Skeletal muscle satellite cell (primary cell): Measurements from ENCODE around the gene CNFN. TPM values are rescaled to one million over a fixed set of nuclear protein-coding genes. Genes with fewer than 3 reads are reported as not detected.

Experiments used
- H3K27me3 ChIP-seq: 2 replicates; pipeline ENCODE4 v1.7.0; 2013; ENCODE audit warnings: low read length; ENCODE audit not compliant: control insufficient read depth, insufficient read depth
- H3K36me3 ChIP-seq: 2 replicates; pipeline ENCODE4 v1.7.0; 2013; ENCODE audit warnings: mild to moderate bottlenecking, control low read depth, low read length; ENCODE audit not compliant: insufficient read depth
- H3K4me1 ChIP-seq: 2 replicates; pipeline ENCODE4 v1.7.0; 2013; ENCODE audit warnings: low read length; ENCODE audit not compliant: control insufficient read depth, insufficient read depth
- H3K4me2 ChIP-seq: 2 replicates; pipeline ENCODE4 v1.7.0; 2013; ENCODE audit warnings: mild to moderate bottlenecking, low read length
- H3K4me3 ChIP-seq: 2 replicates; pipeline ENCODE4 v1.7.0; 2013; ENCODE audit warnings: low read length
- H3K9ac ChIP-seq: 2 replicates; pipeline ENCODE4 v1.7.0; 2013; ENCODE audit warnings: mild to moderate bottlenecking, low read depth, low read length, moderate library complexity
- H3K9me3 ChIP-seq: replicated peaks from 2 replicates; pipeline ENCODE4 v1.7.0; 2013; ENCODE audit warnings: mild to moderate bottlenecking, control low read depth, low read length
- total RNA-seq: library from RNA; depleted of rRNA; stranded (reverse); fragments of >200 nt; gene quantifications from 2 replicates; pipeline ENCODE4 v1.2.3, GENCODE V29; 2012; rRNA removed

Gene CNFN, protein sequence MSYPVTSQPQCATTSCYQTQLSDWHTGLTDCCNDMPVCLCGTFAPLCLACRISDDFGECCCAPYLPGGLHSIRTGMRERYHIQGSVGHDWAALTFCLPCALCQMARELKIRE
- not detected in 2 replicates for total RNA-seq

DNA sequence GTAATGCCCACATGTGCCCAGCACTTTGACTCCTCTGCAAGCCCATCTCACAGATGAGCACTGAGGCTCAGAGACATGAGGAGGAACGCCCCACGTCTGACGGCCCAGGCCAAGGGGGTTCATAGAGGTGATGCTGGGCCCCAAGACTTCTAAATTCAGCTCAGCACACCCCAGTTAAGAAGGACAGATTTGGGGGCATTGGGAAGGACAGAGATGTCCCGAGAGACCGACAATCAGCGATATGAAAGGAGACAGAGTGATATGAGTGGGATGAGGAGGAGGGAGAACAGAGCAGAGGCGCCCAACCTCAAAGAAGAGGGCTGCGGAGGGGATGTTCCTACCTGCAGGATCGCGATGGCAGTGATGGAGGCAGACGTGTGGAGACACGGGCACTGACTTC, at the start of gene CNFN:
CNFN (minus strand) TSS at position 399 of the 400 bp plus-strand sequence. CDS start 1,260 bp downstream, outside the sequence.
- H3K9me3 ChIP-seq, result no peaks in the 10 kb centered on the region
- no peak within 1 kb of the TSS for H3K4me3 ChIP-seq
- H3K36me3 ChIP-seq, result no peaks in the 10 kb centered on the region
- peaks cover 40% of the 10 kb centered on the region for H3K27me3 ChIP-seq
- H3K9ac ChIP-seq, result no peak within 1 kb of the TSS
- peaks cover 7% of the 10 kb centered on the region for H3K4me1 ChIP-seq
- H3K4me2 ChIP-seq, result no peak within 1 kb of the TSS

DNA sequence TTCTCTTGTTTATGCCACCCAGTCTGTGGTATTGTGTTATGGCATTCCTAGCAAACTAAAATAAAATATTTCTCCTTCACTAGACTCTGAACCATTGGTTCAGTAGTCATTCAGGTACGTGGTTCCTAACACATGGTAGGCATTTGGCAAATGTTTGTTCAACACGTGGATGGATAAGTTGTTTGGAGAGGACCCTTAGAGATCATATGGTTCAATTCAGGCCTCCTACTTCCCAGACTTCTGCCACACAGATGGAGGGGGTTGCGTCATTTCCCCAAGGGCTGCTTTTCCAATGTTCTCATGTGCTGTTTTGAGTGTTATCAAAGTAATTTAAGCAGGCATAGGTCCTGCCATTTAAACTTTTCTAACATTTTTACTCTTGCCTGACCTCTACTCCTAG, 45.9 kb upstream of the CNFN start:
- Histone ChIP-seq H3K4me2 (no peak overlapping the region), H3K9ac (no peak overlapping the region), H3K27me3 (peaks cover 6% of the 10 kb centered on the region), H3K36me3 (no peaks in the 10 kb centered on the region), H3K4me1 (peaks cover 4% of the 10 kb centered on the region), H3K4me3 (no peak overlapping the region), H3K9me3 (no peaks in the 10 kb centered on the region)

DNA sequence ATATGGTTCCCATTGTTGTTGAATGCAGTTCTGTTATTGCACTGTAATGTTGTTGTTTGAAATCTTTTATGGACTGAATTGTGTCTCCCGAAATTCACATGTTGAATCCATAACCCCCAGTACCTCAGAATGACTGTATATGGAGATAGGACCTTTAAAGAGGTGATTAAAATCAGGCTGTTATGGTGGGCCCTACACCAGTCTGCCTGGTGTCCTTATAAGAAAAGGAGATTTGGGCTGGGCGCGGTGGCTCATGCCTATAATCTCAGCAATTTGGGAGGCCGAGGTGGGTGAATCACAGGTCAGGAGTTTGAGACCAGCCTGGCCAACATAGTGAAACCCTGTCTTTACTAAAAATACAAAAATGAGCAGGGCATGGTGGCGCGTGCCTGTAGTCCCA, 45.2 kb upstream of the CNFN start:
- Histone ChIP-seq H3K4me2 (no peak overlapping the region), H3K36me3 (no peaks in the 10 kb centered on the region), H3K27me3 (no peaks in the 10 kb centered on the region), H3K4me1 (peaks cover 4% of the 10 kb centered on the region), H3K4me3 (no peak overlapping the region), H3K9ac (no peak overlapping the region), H3K9me3 (no peaks in the 10 kb centered on the region)

DNA sequence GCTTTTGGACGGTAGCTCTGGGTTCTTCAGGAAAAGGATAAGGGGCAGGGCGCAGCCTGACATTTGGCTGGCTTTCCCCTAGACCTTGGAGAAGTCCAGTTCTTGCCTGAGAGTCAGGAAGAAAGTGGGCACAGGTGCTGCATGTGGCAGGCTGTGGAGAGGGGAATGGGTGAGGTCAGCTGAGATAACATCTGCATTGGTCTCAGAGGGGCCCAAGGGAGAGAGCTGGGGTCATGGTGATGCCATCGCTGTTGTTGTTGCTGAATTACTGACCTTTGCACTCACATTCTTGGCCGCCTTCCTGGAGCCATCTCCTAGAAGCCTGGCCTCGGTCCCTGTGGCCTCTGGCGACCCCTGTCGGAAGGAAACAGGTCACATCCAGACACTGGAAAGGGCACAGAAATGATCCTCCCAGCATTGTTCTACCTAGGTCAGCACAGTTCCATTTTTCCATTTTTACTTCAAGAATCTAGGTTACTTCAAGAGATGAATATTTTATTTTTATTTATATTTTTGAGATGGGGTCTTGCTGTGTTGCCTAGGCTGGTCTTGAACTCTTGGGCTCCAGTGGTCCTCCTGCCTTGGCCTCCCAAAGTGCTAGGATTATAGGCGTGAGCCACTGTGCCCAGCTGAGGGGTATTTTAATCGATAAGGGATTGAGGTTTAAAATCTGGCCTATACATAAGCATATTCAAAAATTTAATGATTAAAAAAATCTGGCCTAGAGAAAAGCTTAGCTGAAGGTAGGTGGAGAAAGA, 43.6 kb upstream of the CNFN start:
- Histone ChIP-seq H3K27me3 (no peaks in the 10 kb centered on the region), H3K9me3 (no peaks in the 10 kb centered on the region), H3K4me3 (no peak overlapping the region), H3K9ac (no peak overlapping the region), H3K36me3 (no peaks in the 10 kb centered on the region), H3K4me2 (no peak overlapping the region), H3K4me1 (peaks cover 4% of the 10 kb centered on the region)

DNA sequence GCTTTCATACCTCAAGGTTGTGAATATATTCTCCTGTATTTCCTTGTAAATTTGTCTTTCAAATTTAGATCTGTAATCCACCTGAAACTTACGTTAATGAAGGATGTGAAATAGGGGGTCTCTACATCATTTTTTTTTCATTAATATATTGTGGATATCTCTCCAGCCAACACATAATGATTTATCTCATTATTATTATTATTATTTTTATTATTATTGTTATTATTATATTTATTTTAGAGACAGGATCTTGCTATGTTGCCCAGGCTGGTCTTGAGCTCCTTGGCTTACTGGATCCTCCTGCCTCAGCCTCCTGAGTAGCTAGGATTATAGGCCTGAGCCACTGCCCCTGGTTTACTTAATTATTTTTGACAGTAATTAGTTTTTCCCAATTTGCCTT, 41.4 kb upstream of the CNFN start:
- H3K36me3 ChIP-seq, result no peaks in the 10 kb centered on the region
- H3K27me3 ChIP-seq, result no peaks in the 10 kb centered on the region
- H3K9ac ChIP-seq, result no peak overlapping the region
- H3K4me3 ChIP-seq, result no peak overlapping the region
- H3K4me1 ChIP-seq, result peaks cover 4% of the 10 kb centered on the region
- H3K4me2 ChIP-seq, result no peak overlapping the region
- H3K9me3 ChIP-seq, result no peaks in the 10 kb centered on the region

DNA sequence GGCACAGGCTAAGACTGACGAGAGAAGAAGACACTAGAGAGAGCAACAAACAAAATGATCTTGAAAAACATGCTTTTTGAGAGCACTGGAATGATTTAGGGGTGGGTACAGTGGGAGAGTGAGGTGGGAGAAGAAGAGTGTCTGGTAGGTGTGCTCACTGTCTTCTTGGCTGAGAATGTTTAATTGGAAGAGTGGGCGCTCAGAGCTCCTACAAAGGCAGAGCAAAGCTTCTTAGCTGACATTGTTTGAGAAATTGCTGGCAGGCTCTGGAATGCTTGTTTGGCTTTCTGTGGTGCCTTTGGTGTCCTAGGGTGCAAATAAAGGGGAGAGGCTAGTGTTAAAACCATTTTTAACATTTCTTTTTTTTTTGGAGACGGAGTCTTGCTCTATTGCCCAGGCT, 38.6 kb upstream of the CNFN start:
- no peak overlapping the region for H3K4me3 ChIP-seq
- H3K4me1 ChIP-seq, result peaks cover 8% of the 10 kb centered on the region
- no peaks in the 10 kb centered on the region for H3K36me3 ChIP-seq
- H3K9ac ChIP-seq, result no peak overlapping the region
- H3K27me3 ChIP-seq, result no peaks in the 10 kb centered on the region
- no peak overlapping the region for H3K4me2 ChIP-seq
- no peaks in the 10 kb centered on the region for H3K9me3 ChIP-seq

DNA sequence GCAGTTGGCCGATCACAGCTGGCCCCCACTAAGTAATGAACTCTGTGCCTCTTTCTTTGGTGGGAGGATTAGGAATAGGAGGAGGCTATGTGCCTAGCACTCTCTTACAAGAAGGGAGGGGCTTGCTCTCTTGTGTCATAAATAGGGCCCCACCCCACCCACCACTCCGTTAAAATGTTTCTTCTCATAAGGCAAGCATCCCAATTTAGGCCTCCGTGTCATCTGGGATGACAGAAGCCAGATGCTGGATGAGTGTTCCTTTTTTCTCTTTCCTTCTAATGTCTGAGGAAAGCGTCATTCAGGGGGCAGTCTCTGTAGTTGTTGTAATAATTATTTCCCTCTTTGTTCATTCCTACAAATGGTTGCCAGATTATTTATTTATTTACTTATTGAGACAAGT, 37.2 kb upstream of the CNFN start, which contains the start of gene LIPE:
LIPE (minus strand) TSS at position 76 of the 400 bp plus-strand sequence. CDS start 239 bp downstream, outside the sequence.
- Histone ChIP-seq H3K36me3 (no peaks in the 10 kb centered on the region), H3K4me2 (no peak within 1 kb of the TSS), H3K27me3 (no peaks in the 10 kb centered on the region), H3K9me3 (no peaks in the 10 kb centered on the region), H3K4me3 (no peak within 1 kb of the TSS), H3K9ac (no peak within 1 kb of the TSS), H3K4me1 (peaks cover 15% of the 10 kb centered on the region)

DNA sequence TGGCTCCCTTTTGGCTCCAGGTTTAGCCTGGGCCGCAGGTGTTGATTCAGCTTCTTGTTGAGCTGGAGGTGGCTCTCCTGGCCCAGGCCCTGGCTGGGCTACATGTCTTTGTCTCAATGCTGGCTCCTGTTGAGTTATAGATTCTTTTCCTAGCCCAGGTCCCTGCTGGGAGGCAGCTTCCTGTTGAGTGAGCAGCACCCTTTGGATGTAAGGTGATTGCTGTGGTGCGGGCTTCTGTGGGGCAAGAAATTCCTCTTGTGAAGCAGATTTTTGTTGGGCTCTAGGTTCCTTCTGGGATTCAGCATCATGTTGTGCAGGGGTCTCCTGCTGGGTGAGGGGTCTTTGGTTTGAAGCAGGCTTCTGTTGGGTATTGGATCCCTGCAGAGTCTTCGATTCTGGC, 36.5 kb upstream of the CNFN start:
- Histone ChIP-seq H3K4me3 (no peak overlapping the region), H3K36me3 (no peaks in the 10 kb centered on the region), H3K27me3 (no peaks in the 10 kb centered on the region), H3K4me1 (peaks cover 15% of the 10 kb centered on the region), H3K9me3 (no peaks in the 10 kb centered on the region), H3K9ac (no peak overlapping the region), H3K4me2 (no peak overlapping the region)

DNA sequence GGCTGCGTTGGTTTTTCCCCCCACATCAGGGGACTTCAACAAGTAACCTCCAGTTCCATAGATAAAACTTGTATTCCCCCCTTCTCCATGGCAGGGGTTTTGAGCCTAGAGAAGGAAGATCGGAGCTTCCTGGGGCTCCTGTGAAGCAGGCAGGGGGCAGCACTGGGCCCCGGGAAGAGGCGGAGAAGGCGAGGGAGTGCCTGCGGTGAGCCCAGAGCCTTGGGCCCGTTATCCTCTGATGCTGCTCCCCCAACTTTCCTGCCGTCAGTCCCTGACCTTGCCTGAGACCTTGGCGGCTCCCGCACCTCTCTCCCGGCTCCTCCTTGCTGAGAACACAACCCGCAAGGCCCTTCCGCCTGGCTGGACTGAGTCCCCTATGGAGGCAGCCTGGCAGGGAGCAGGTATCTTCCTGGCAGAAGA, 34.6 kb upstream of the CNFN start:
- H3K4me3 ChIP-seq, result no peak overlapping the region
- peaks cover 23% of the 10 kb centered on the region for H3K4me1 ChIP-seq

DNA sequence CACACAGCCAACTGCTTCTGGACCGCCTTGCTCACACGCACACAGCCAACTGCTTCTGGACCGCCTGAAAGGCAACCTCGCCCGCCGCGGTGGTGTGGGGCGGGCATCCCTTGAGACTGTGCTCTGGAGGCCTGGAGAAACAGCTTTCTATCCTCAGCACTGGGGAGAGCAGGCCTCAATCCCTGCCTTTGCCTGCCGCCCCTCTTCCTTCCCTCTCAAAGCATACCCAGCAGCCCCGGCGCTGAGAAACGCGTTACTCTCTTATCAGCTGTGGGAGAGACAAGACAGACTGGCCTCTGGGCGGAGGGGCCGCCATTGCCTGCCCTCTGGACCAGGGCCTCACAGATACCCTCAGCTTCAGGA, 34.2 kb upstream of the CNFN start:
- Histone ChIP-seq H3K9ac (no peak overlapping the region), H3K9me3 (no peaks in the 10 kb centered on the region), H3K4me3 (no peak overlapping the region), H3K27me3 (no peaks in the 10 kb centered on the region), H3K36me3 (no peaks in the 10 kb centered on the region), H3K4me1 (peaks cover 24% of the 10 kb centered on the region), H3K4me2 (no peak overlapping the region)

More for the DNA sequence above, 34.6 kb upstream of the CNFN start:
- no peaks in the 10 kb centered on the region for H3K9me3 ChIP-seq
- no peaks in the 10 kb centered on the region for H3K36me3 ChIP-seq
- no peaks in the 10 kb centered on the region for H3K27me3 ChIP-seq
- H3K4me2 ChIP-seq, result no peak overlapping the region
- H3K9ac ChIP-seq, result no peak overlapping the region

DNA sequence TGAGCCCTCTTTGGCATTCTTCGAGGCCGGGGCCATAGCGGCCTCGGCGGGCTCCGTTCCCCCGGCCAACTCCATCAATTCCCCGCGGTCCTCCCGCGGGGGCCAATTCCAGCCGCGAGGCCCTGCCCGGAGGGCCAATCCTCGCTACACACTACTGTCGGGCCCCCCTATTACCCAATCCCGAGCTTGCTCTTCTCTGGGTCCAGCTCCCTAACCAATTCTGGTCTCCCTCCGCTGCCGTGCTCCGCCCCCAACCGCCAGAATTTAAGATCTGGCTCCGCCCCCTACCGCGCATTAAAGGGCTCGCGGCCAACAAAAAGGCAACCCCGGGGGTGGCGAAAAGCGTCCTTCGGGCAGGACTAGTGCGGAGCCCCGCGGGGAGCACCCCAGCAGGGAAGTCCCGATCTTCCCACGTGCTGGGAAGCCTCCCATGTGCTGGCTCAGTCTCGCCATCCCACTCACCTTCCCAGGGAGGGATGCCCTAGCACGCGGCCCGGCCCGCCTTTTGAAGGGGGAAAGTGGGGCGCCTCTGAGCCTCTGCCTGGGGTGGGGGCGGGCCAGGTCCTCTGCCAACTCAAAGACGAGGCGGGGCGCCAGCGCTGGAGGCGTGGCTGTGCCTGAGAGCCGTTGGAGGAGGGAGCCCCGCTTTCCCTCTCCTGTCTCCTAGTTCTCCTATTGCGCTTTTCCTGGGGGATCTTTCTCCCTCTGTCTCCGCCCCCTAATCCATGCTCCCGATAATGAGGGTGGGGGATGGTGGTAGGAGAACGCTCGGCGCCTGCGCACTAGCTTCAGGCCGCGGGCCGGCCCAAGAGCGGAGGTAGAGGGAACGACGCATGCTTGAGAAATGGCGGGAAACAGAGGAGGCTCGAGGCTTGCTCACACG, 33.6 kb upstream of the CNFN start:
- peaks cover 24% of the 10 kb centered on the region for H3K4me1 ChIP-seq
- no peaks in the 10 kb centered on the region for H3K27me3 ChIP-seq
- H3K9ac ChIP-seq, result peak overlapping the region; percentile 52
- H3K4me3 ChIP-seq, result peak overlapping the region; percentile 78
- no peaks in the 10 kb centered on the region for H3K36me3 ChIP-seq
- H3K9me3 ChIP-seq, result no peaks in the 10 kb centered on the region
- H3K4me2 ChIP-seq, result peak overlapping the region; percentile 87
